Islet precursor cell (in vitro differentiated cells): ENCODE data around the gene PPP4R2.
A peak's percentile ranks its signal among the peaks of the same experiment; 100 is the strongest.
"Not testable (repeated sequence)": the region's sequence is repeated elsewhere in the genome, so short reads cannot be mapped to it uniquely, and the experiment has no call there.

Source experiments
- DNase-seq: peaks from one replicate; pipeline ENCODE4 v3.0.0-alpha.2; 2018

The PPP4R2 gene

GRCh38 chr3:73026760-73027113, 30.1 kb downstream of the PPP4R2 start:
- DNase-seq = no peak

DNA sequence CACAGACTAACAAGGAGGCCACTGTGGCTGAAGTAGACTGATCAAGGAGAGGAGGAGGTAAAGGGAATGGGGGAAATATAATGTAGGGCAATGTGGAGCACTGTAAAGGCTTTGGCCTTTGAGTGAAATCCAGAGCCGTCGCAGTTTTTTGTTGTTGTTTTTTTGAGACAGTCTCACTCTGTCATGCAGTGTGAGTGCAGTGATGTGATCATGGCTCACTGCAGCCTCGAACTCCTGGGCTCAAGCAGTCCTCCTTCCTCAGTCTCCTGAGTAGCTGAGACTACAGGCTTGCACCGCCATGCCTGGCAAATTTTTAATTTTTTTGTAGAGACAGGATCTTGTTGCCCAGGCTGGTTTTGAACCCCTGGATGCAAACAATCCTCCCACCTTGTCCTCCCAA, 32.2 kb downstream of the PPP4R2 start:
- DNase-seq = no peak

- no peak for DNase-seq
Measured at GRCh38 chr3:73029321-73029796, 32.7 kb downstream of the PPP4R2 start.

GRCh38 chr3:73030073-73030597, 33.5 kb downstream of the PPP4R2 start:
- DNase-seq = no peak

DNA sequence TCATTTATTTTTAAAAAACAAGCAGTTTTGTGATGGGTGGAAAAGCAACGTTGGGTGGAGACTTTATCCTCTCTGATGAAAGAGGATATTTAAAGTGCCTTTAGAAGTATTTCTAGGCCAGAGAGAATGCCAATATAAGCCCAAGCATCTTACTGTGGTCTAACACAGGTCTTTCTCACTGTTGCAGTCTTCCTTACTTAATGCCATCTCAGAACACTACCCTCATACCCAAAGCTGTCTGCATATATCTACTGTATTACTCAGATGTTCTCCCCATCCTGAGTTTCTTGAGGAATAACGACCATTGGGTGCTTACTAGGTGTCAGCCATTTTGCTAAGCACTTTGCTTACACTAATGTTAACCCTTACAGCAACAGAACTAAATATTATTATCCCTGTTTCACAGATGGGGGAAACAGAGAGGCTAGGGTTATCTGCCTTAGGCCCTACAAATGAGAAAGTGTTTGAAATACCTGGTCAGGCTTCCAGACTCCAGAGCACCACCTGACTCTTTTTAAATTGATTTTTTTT, 35.0 kb downstream of the PPP4R2 start:
- DNase-seq = no peak

GRCh38 chr3:73036694-73037591, 40.3 kb downstream of the PPP4R2 start:
- no peak for DNase-seq

- no peak for DNase-seq
Measured at GRCh38 chr3:73041537-73041936, 44.9 kb downstream of the PPP4R2 start.

- no peak for DNase-seq
Measured at GRCh38 chr3:73043414-73043813, 46.8 kb downstream of the PPP4R2 start.

- DNase-seq = no peak
Measured at GRCh38 chr3:73045391-73045790, 48.8 kb downstream of the PPP4R2 start.

GRCh38 chr3:73046195-73046594, 49.6 kb downstream of the PPP4R2 start:
- no peak for DNase-seq

DNA sequence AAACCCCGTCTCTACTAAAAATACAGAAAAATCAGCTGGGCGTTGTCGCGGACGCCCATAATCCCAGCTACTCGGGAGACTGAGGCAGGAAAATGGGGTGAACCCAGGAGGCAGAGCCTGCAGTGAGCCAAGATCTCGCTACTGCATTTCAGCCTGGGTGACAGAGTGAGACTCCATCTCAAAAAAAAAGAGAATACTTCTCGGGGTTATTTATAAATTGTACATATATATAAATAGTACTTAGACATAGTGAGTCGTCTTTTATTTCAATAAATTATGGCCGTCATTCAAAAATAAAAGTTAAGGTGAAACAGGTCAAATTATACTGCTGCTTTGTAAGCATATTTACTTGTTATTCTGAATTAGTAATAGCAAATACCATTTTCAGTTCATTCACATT, 52.7 kb downstream of the PPP4R2 start:
- DNase-seq = no peak

GRCh38 chr3:73052857-73053256, 56.2 kb downstream of the PPP4R2 start:
- DNase-seq = no peak

- peak; percentile 60 for DNase-seq
Measured at GRCh38 chr3:73055583-73055982, 59.0 kb downstream of the PPP4R2 start.

GRCh38 chr3:73056014-73056844, 59.6 kb downstream of the PPP4R2 start:
- DNase-seq = no peak

GRCh38 chr3:73056845-73057150, 60.2 kb downstream of the PPP4R2 start:
- no peak for DNase-seq

GRCh38 chr3:73060302-73060723, 63.7 kb downstream of the PPP4R2 start:
- no peak for DNase-seq

DNA sequence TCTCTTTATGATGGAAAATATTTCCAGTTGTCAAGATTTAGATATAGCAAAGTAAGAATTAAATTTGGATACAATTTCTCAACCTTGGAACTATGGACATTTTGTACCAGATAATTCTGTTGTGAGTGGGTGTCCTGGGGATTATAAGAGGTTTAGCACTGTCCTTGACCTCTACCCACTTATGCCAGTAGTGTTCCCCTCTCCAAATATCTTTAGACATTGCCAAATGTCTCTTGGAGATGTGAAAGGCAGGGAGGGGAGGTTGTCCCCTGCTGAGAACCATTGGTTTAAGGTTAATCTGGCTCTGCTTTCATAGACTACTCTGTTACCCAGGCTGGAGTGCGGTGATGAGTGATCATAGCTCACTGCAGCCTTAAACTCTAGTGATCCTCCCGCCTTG, 64.8 kb downstream of the PPP4R2 start, which contains the start of gene EBLN2:
Gene EBLN2, plus strand, starts transcription at position 244 of the 400 bp plus-strand sequence. CDS start 423 bp downstream, outside the sequence.
- DNase-seq = no peak

DNA sequence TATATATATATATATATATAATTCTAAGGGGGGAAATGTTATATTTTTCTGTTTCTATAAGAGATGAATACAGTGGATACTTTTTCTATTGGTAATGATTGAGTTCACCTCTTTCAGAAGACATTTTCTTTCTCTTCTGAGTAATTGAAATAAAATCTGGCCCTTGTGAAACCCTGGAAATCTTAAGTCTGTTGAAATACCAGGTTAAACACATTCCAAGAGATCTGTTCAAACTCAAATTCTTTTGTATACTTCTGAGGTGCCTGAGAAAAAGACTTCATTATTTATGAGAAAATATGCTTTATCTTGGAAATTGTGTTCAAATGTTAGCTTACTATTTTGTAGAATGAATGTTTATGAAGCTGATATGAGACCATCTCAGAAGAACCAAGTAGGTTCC, 69.6 kb downstream of the PPP4R2 start:
- DNase-seq = not testable (repeated sequence)

- DNase-seq = no peak
Measured at GRCh38 chr3:73068419-73068818, 71.8 kb downstream of the PPP4R2 start.

- DNase-seq = no peak
Measured at GRCh38 chr3:73069187-73069586, 72.6 kb downstream of the PPP4R2 start.

DNA sequence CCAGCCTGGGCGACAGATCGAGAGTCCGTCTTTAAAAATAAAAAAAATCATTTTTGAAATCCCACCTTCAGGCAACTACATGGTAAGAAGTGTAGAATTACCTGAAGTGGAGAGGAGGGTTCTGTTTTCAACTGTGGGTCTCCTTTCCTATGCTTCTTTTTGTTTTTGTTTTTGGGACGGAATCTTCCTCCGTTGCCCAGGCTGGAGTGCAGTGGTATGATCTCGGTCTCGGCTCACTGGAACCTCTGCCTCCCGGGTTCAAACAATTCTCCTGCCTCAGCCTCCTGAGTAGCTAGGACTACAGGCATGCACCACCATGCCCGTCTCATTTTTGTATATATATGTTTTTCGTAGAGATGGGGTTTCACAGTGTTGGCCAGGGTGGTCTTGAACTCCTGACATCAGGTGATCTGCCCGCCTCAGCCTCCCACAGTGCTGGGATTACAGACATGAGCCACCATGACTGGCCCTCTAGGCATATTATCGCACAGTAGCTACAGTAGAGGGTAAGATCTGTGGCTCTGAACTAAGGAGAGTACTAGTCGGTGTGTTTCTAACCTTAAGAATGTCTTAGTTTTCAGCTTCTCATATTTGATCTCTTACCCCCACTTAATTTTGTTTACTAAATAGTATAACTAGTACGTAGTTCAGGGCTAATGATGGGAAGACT, 73.3 kb downstream of the PPP4R2 start:
- no peak for DNase-seq

GRCh38 chr3:73070675-73071575, 74.3 kb downstream of the PPP4R2 start:
- no peak for DNase-seq
